HEK293 (cell line): ENCODE results near the gene RSRC1.
A peak's percentile ranks its signal among the peaks of the same experiment; 100 is the strongest.
"Not testable (repeated sequence)": the region's sequence is repeated elsewhere in the genome, so short reads cannot be mapped to it uniquely, and the experiment has no call there.

Experiments
- CTCF ChIA-PET: fragments of 350-600 bp; formaldehyde crosslinking; extraction: SDS; loops from one replicate; lab custom pipeline; 2021; ENCODE audit warnings: antibody characterized with exemption; lab: Yijun Ruan, JAX
- POLR2A ChIA-PET: fragments of 300-600 bp; formaldehyde crosslinking; extraction: SDS; loops from one replicate; lab custom pipeline; 2020; ENCODE audit warnings: antibody characterized with exemption, inconsistent platforms; lab: Yijun Ruan, JAX
- H3K27ac ChIP-seq: fragments of 200-500 bp; sonication (Bioruptor generic); 2 replicates; pipeline ENCODE4 v1.5.1; 2014; ENCODE audit warnings: low read depth, low read length, control low read depth, inconsistent platforms; ENCODE audit errors: extremely low read depth
- H3K36me3 ChIP-seq, 2 experiments: fragments of 200-500 bp in 1 of 2; sonication (Bioruptor generic) in 1 of 2; 1 replicate in 1 of 2; 2 replicates in 1 of 2; pipeline ENCODE4 v1.5.1; 2014 to 2017; ENCODE audit warnings: inconsistent platforms in 2 of 2, low read length in 2 of 2; ENCODE audit not compliant: control insufficient read depth in 2 of 2, insufficient read depth in 1 of 2
- H3K4me1 ChIP-seq: fragments of 200-500 bp; sonication (Bioruptor generic); 2 replicates; pipeline ENCODE4 v1.5.1; 2014; ENCODE audit warnings: mild to moderate bottlenecking, low read length, inconsistent platforms; ENCODE audit not compliant: control insufficient read depth, insufficient read depth
- H3K4me3 ChIP-seq: 2 replicates; pipeline ENCODE4 v1.5.1; 2011; ENCODE audit warnings: low read depth, mild to moderate bottlenecking, control low read depth, low read length, moderate library complexity
- H3K9me3 ChIP-seq: fragments of 200-500 bp; sonication (Bioruptor generic); 2 replicates; pipeline ENCODE4 v1.5.1; 2014; ENCODE audit warnings: low read depth, low read length, inconsistent platforms; ENCODE audit not compliant: control insufficient read depth, insufficient read depth
- AEBP2 ChIP-seq: fragments of 450-650 bp; formaldehyde crosslinking; IDR thresholded peaks from 2 replicates; pipeline ENCODE4 v1.5.1; 2016; ENCODE audit warnings: missing biosample characterization, missing genetic modification characterization, borderline replicate concordance
- IKZF3 ChIP-seq: fragments of 450-650 bp; IDR thresholded peaks from 2 replicates; pipeline ENCODE4 v1.5.0; 2018; ENCODE audit warnings: missing biosample characterization, mild to moderate bottlenecking, missing genetic modification characterization, moderate library complexity
- MEIS1 ChIP-seq: sonication (generic); formaldehyde crosslinking; IDR thresholded peaks from 2 replicates; pipeline ENCODE4 v1.8.1; 2022; ENCODE audit warnings: missing genetic modification reagents, mild to moderate bottlenecking, borderline replicate concordance
- YY2 ChIP-seq: fragments of 450-650 bp; formaldehyde crosslinking; IDR thresholded peaks from 2 replicates; pipeline ENCODE4 v1.5.1; 2016; ENCODE audit warnings: missing biosample characterization, missing genetic modification characterization
- ZNF169 ChIP-seq: fragments of 450-650 bp; formaldehyde crosslinking; IDR thresholded peaks from 2 replicates; pipeline ENCODE4 v1.5.1; 2016; ENCODE audit warnings: missing biosample characterization, missing genetic modification characterization
- ZNF174 ChIP-seq: fragments of 450-650 bp; formaldehyde crosslinking; IDR thresholded peaks from 2 replicates; pipeline ENCODE4 v1.5.0; 2017; ENCODE audit warnings: missing biosample characterization, mild to moderate bottlenecking, missing genetic modification characterization
- ZNF211 ChIP-seq: fragments of 450-650 bp; formaldehyde crosslinking; IDR thresholded peaks from 2 replicates; pipeline ENCODE4 v1.5.1; 2016; ENCODE audit warnings: low read depth, missing biosample characterization, missing genetic modification characterization
- ZNF266 ChIP-seq: fragments of 450-650 bp; formaldehyde crosslinking; IDR thresholded peaks from 2 replicates; pipeline ENCODE4 v1.5.1; 2016; ENCODE audit warnings: missing biosample characterization, missing genetic modification characterization, low read depth
- ZNF274 ChIP-seq, 2 experiments: fragments of 200-500 bp in 1 of 2; fragments of 450-650 bp in 1 of 2; sonication (Bioruptor generic) in 1 of 2; formaldehyde crosslinking in 1 of 2; IDR thresholded peaks; 2 replicates each; pipeline versions ENCODE4 v1.5.1 to v1.6.1; 2014 to 2016; ENCODE audit warnings: borderline replicate concordance in 1 of 2, inconsistent platforms in 1 of 2, low read length in 1 of 2, missing biosample characterization in 1 of 2, missing genetic modification characterization in 1 of 2
- ZNF292 ChIP-seq: fragments of 450-650 bp; formaldehyde crosslinking; IDR thresholded peaks from 2 replicates; pipeline ENCODE4 v1.5.1; 2016; ENCODE audit warnings: low read depth, missing biosample characterization, missing genetic modification characterization, borderline replicate concordance
- ZNF677 ChIP-seq: fragments of 450-650 bp; IDR thresholded peaks from 2 replicates; pipeline ENCODE4 v1.5.0; 2018; ENCODE audit warnings: missing biosample characterization, mild to moderate bottlenecking, missing genetic modification characterization, moderate library complexity
- ZNF76 ChIP-seq: fragments of 450-650 bp; formaldehyde crosslinking; IDR thresholded peaks from 2 replicates; pipeline ENCODE4; 2016; ENCODE audit warnings: low read depth, missing biosample characterization, missing genetic modification characterization, borderline replicate concordance
- TF ChIP-seq, protein P1 (sequence below): fragments of 450-650 bp; formaldehyde crosslinking; IDR thresholded peaks from 2 replicates; pipeline ENCODE4 v1.5.1; 2017; ENCODE audit warnings: missing biosample characterization, missing genetic modification characterization

RSRC1 gene

DNA sequence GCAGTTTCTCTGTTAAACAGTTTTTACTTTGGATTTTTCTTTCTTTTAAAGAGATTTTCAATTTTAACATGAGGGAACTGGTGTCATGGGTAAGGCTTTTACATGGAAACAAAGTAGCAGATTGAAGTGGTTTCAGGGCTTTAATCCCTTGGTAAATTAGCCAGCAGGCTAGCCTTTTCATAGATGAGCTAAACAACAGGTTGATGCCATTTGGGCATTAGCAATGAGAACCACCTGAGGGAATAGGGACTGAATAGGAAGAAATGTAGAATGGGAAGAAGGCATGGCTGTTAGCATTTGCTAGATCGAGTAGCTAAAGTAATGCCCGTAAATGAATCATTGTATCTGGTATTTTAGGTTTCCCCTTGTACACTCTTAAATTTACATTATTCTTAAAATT, 295.6 kb downstream of the RSRC1 start (continued):
- no peak for TF ChIP-seq ZNF677 (tag by site-specific recombination)
- TF ChIP-seq ZNF292 = no peak
- TF ChIP-seq IKZF3 (tag by site-specific recombination) = no peak
- TF ChIP-seq ZNF76 = no peak
- no peak for TF ChIP-seq ZNF211 (tag by site-specific recombination)

DNA sequence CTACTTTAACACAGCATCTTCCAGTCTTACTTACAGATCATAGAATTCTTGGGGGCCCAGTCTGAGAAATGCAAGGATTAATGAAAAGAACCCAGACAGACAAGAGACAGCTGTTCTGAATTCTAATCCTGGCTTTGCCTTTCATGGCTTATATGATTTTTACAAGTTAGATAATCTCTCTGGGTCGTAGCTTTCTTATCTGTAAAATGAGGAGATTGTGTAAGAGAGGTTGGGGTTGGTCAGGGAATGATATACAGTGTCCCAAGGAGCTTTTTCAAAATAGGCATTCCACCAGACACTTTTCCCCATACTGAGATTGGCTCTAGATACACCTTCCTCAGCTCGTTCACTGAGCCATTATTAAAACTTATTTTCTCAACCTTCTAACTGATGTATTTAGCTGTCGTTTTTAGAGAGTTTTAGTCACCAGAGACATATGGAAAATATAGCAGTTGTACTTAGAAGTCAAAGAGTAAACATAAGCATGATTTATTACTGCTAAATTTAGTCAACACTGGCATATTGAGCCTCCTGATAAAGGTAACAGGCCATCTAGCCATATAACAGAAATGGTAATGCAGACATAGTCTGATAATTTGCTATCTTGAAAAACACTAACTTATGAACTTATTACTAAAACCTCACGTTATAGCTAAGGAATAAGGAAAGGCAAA, 298.1 kb downstream of the RSRC1 start:
- ChIA-PET POLR2A (no interaction called here), CTCF (interaction anchor here (0.6 kb wide), 1 partner anchor 452 kb away, joined by 3 read pairs; no protein-coding TSS in a partner anchor)
- TF ChIP-seq YY2 (tag by site-specific recombination) (no peak), ZNF274 (IDR thresholded peaks at IDR 0.05; ENCODE audit: low read length) (no peak), ZNF274 (tag by site-specific recombination; IDR thresholded peaks at IDR 0.05; ENCODE audit: borderline replicate concordance) (no peak), ZNF169 (tag by site-specific recombination) (no peak), IKZF3 (tag by site-specific recombination) (no peak), MEIS1 (CRISPR knock-in tag) (no peak), AEBP2 (tag by site-specific recombination) (no peak)
- TF ChIP-seq, protein P1, sequence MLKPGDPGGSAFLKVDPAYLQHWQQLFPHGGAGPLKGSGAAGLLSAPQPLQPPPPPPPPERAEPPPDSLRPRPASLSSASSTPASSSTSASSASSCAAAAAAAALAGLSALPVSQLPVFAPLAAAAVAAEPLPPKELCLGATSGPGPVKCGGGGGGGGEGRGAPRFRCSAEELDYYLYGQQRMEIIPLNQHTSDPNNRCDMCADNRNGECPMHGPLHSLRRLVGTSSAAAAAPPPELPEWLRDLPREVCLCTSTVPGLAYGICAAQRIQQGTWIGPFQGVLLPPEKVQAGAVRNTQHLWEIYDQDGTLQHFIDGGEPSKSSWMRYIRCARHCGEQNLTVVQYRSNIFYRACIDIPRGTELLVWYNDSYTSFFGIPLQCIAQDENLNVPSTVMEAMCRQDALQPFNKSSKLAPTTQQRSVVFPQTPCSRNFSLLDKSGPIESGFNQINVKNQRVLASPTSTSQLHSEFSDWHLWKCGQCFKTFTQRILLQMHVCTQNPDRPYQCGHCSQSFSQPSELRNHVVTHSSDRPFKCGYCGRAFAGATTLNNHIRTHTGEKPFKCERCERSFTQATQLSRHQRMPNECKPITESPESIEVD = 0 out of 2 replicates have a peak, but pooled peaks have one; percentile 21
- TF ChIP-seq, all 188 proteins: peak for 1

DNA sequence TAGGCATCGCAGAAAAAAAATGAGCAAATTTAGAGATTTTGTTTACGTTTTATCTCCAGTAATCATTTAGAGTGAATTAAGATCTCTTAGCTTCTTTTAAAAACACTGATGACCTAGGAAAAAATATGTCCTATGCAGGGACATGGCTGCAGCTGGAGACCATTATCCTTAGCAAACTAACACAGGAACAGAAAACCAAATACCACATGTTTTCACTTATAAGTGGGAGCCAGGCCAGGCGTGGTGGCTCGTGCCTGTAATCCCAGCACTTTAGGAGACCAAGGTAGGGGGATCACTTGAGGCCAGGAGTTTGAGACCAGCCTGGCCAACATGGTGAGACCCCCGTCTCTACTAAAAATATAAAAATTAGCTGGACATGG, 298.6 kb downstream of the RSRC1 start:
- H3K4me3 ChIP-seq, H3K27ac ChIP-seq, POLR2A ChIA-PET, H3K9me3 ChIP-seq, CTCF ChIA-PET, H3K4me1 ChIP-seq, H3K36me3 ChIP-seq: not testable (repeated sequence)

More for the DNA sequence above, 298.1 kb downstream of the RSRC1 start:
- Histone ChIP-seq H3K4me1 (0 out of 2 replicates have a peak, but pooled peaks cover 6% of the 10 kb centered on the region), H3K9me3 (no peaks in the 10 kb centered on the region), H3K4me3 (no peak overlapping the region), H3K36me3 (no peaks in the 10 kb centered on the region), H3K27ac (no peak overlapping the region)

- TF ChIP-seq ZNF174 (tag by site-specific recombination) = no peak
- TF ChIP-seq, protein P1 = 0 out of 2 replicates have a peak, but pooled peaks have one; percentile 8
- TF ChIP-seq ZNF266 (tag by site-specific recombination) = no peak
Measured at GRCh38 chr3:158418035-158418434, 308.1 kb downstream of the RSRC1 start.

More at GRCh38 chr3:158418035-158418434, 308.1 kb downstream of the RSRC1 start:
- ChIA-PET POLR2A (no interaction called here), CTCF (no interaction called here)
- no peaks in the 10 kb centered on the region for H3K36me3 ChIP-seq
- no peaks in the 10 kb centered on the region for H3K9me3 ChIP-seq
- H3K4me1 ChIP-seq = no peaks in the 10 kb centered on the region
- no peak overlapping the region for H3K4me3 ChIP-seq
- no peak overlapping the region for H3K27ac ChIP-seq
